Body of pancreas (tissue), 4 donors: ENCODE measurements around the gene GRB10.

Experiments
- POLR2A ChIP-seq, 3 donors: fragments of 450-650 bp; IDR thresholded peaks; one replicate each; pipeline ENCODE4 v1.6.1; 2016; ENCODE audit warnings: antibody characterized with exemption in 3 of 3, mild to moderate bottlenecking in 2 of 3
- TF ChIP-seq, protein P1 (sequence below), 7 experiments: fragments of 450-650 bp in 4 of 7; fragments of 200-600 bp in 3 of 7; sonication (generic) in 3 of 7; IDR thresholded peaks; one replicate each; pipeline ENCODE4 v1.5.1; 2016 to 2019; ENCODE audit warnings: antibody characterized with exemption in 7 of 7

- TF ChIP-seq, protein P1, sequence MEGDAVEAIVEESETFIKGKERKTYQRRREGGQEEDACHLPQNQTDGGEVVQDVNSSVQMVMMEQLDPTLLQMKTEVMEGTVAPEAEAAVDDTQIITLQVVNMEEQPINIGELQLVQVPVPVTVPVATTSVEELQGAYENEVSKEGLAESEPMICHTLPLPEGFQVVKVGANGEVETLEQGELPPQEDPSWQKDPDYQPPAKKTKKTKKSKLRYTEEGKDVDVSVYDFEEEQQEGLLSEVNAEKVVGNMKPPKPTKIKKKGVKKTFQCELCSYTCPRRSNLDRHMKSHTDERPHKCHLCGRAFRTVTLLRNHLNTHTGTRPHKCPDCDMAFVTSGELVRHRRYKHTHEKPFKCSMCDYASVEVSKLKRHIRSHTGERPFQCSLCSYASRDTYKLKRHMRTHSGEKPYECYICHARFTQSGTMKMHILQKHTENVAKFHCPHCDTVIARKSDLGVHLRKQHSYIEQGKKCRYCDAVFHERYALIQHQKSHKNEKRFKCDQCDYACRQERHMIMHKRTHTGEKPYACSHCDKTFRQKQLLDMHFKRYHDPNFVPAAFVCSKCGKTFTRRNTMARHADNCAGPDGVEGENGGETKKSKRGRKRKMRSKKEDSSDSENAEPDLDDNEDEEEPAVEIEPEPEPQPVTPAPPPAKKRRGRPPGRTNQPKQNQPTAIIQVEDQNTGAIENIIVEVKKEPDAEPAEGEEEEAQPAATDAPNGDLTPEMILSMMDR (IDR thresholded peaks at IDR 0.05) = no peak
- no peak for TF ChIP-seq POLR2A (IDR thresholded peaks at IDR 0.05)
Observed at GRCh38 chr7:50799873-50800272, 17.2 kb upstream of the GRB10 start.
